ENCODE data around the gene CTXN1.
"Not testable (repeated sequence)": the region's sequence is repeated elsewhere in the genome, so short reads cannot be mapped to it uniquely, and the experiment has no call there.

CTXN1 gene

GRCh38 chr19:7897292-7897691 lies 28.6 kb downstream of the CTXN1 start:
- no peak for DNase-seq

DNA sequence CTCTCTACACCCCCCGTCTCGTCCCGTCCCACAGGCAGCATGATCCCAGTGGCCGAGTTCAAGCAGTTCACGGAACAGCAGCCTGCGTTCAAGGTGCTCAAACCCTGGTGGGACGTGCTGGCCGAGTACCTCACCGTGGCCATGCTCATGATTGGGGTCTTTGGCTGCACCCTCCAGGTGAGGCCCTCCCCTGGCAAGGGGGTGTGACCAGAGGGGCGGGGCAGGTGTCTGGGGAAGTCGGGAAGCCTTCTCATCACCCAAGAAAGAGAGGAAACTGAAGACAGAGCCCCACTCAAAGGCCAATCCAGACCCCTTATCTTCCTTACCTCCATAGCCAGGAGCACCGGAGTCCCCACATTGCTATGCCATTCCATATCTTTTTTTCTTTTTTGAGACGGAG lies 30.4 kb downstream of the CTXN1 start:
- no peak for DNase-seq

- no peak for DNase-seq
Measured at GRCh38 chr19:7894612-7895309, 31.2 kb downstream of the CTXN1 start.

DNA sequence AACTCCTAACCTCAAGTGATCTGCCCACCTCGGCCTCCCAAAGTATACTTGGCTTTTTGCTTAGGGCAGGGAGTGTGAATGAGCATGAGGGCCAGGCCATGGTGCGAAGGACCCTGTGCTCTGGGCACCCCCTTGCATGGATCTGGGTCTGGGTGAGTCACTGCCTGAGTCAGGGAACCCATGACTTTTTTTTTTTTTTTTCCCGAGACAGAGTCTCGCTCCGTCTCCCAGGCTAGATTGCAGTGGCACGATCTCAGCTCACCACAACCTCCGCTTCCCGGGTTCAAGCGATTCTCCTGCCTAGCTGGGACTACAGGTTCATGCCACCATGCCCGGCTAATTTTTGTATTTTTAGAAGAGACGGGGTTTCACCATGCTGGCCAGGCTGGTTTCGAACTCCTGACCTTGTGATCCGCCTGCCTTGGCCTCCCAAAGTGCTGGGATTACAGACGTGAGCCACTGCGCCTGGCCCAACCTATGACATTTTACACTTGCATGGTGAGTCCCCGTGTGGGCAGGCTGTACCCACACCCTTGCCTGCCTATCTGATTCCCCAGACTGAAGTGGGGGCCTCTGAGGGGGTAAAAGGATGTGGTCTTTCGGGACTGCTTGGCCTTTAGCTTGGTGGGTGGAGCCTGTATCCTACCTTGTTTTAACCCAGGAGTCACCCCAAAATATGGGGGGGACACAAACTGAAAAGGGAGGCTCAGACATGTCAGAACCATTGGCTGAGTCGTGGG lies 32.4 kb downstream of the CTXN1 start:
- not testable (repeated sequence) for DNase-seq

DNA sequence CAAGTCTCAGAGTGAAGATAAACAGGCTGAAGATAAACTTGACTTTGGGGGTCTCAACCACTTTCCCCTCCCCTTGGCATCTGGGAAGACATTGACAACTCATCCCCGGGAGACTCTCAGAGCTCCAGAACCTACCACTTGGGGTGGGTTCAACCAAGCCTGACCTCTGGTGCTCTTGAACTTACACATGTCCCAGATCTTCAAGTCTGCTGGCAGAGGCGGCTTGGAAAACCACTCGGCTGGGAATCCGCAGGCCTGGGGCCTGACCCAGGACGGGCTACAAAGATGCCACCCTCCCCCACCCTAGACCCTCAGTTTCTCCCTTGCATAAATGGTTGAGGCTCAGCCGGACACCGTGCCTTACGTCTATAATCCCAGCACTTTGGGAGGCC lies 37.1 kb downstream of the CTXN1 start:
- DNase-seq, result no peak

GRCh38 chr19:7888145-7888825 lies 37.6 kb downstream of the CTXN1 start, which contains the start of gene LRRC8E:
LRRC8E (plus strand) TSS chr19:7888510; CDS start chr19:7895604, 7,094 bp downstream.
- peak; percentile 54 to 57 for DNase-seq

GRCh38 chr19:7887408-7888144 lies 38.4 kb downstream of the CTXN1 start:
- DNase-seq, result no peak

DNA sequence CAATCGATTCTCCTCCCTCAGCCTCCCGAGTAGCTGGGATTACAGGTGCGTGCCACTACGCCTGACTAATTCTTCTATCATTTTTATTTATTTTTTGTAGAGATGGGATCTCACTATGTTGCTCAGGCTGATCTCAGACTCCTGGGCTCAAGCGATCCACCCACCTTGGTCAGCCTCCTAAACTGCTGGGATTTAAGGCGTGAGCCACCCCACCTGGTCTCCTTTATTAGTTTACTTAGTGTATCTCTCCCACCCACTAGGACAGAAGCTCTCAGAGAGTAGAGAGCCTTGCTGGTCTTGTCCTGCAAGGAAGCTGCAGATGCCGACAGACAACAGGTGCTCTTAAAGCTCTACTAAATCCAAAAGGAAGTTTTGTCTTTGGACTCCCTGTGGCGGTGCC lies 40.1 kb downstream of the CTXN1 start:
- DNase-seq, result no peak

- DNase-seq, result no peak
Measured at GRCh38 chr19:7883796-7884570, 42.0 kb downstream of the CTXN1 start.

GRCh38 chr19:7883105-7883504 lies 42.8 kb downstream of the CTXN1 start:
- no peak for DNase-seq

GRCh38 chr19:7881910-7882309 lies 44.0 kb downstream of the CTXN1 start:
- DNase-seq, result no peak

GRCh38 chr19:7879836-7880235 lies 46.1 kb downstream of the CTXN1 start:
- DNase-seq, result no peak

GRCh38 chr19:7879111-7879807 lies 46.7 kb downstream of the CTXN1 start:
- no peak for DNase-seq

GRCh38 chr19:7877249-7877836 lies 48.6 kb downstream of the CTXN1 start:
- no peak for DNase-seq

DNA sequence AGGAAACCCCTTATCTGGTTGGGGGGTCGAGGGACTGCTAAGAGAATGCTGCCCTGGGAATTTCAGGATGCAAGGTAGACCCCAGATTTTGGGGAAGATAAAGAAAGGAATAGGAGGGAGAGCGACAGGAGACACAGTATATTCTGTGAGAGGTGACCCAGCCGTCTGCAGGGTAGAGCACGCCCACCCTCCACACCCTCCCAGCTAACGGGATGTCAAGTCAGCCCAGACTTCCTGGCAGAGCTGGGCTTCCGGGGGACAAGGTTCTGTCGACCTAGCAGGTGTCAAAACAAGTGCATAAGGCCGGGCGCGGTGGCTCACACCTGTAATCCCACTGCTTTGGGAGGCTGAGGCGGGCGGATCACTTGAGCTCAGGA lies 51.0 kb downstream of the CTXN1 start:
- no peak for DNase-seq

Data from activated CD4-positive, alpha-beta T cell treated with anti-CD3 and anti-CD28 coated beads, Interleukin-2, amount 50 U/mL, for 48 hours (primary cell).